GM12892 (cell line): ENCODE data around the gene LTC4S.

Experiments
- DNase-seq: peaks from one replicate; pipeline ENCODE4 v3.0.0; 2011; ENCODE audit not compliant: insufficient read length
- FAIRE-seq: peaks from 2 replicates; lab custom pipeline; 2011; peaks lifted over from hg19 to GRCh38; lab: Jason Lieb, UNC
- POLR2A ChIP-seq: IDR thresholded peaks from 2 replicates; pipeline ENCODE4 v1.6.1; 2011; ENCODE audit warnings: low read depth, low read length, control low read depth
- POLR2AphosphoS5 ChIP-seq: IDR thresholded peaks from 2 replicates; pipeline ENCODE4 v1.6.1; 2011; ENCODE audit warnings: low read depth, low read length, control low read depth
- TAF1 ChIP-seq: IDR thresholded peaks from 2 replicates; pipeline ENCODE4 v1.6.1; 2011; ENCODE audit warnings: low read depth, mild to moderate bottlenecking, control low read depth, low read length, borderline replicate concordance

LTC4S gene

DNA sequence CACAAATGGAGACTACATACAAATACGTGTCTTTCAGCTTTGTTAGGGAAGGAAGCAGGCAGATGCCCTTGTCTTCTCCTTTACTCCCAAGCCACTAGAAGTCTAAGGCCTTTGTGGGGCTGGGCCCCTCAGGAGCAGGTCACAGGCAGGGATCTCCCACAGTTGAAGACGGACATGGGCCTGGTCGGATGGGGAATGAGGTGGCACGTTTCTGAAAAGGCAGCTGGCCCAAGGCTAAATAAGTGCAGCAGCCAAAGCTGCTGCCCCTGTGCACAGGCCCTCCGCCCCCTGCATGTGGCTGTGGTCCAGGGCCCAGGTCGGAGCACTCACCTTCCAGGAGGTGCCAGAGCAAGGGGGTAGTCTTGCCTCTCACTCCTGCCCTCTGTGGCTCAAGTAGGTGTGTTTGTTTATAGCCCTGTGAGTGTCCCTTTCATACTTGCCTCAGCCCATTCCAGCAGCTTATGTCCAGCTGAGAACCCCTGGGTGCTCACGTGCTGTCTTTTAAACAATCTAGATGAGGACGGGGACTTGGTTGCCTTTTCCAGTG lies 28.7 kb downstream of the LTC4S start:
- FAIRE-seq: no peak
- no peak for TF ChIP-seq POLR2AphosphoS5
- TF ChIP-seq TAF1: no peak
- no peak for TF ChIP-seq POLR2A

DNA sequence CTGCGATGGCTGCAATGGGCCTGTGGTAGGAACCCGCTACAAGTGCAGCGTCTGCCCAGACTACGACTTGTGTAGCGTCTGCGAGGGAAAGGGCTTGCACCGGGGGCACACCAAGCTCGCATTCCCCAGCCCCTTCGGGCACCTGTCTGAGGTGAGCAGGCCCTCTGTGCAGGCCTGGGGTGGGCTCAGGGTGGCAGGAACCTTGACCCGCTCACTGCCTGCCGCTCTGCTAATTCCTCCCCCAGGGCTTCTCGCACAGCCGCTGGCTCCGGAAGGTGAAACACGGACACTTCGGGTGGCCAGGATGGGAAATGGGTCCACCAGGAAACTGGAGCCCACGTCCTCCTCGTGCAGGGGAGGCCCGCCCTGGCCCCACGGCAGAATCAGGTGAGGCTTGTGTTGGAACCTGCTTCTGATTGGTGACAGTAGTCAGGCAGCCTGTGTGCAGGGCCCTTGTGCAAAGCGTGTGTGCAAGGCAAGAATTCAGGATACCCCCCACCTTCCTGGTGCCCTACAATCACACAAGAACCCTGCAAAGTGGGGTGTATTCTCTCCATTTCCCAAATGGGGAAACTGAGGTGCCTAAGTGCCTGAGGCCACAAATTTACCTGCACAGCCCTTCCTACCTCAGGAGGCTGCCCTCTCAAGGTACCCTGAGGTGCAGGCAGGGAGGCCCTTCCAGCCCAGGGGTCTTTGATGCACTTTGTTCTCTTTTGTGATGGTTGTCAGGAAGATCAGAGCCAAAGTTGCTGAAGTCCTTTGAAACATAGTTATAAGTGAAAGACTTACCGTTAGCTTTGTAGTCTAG lies 30.4 kb downstream of the LTC4S start:
- TF ChIP-seq POLR2AphosphoS5: peak; percentile 26
- no peak for TF ChIP-seq POLR2A
- no peak for TF ChIP-seq TAF1
- DNase-seq (no peak), FAIRE-seq (no peak)

More for the DNA sequence above, 28.7 kb downstream of the LTC4S start:
- no peak for DNase-seq

DNA sequence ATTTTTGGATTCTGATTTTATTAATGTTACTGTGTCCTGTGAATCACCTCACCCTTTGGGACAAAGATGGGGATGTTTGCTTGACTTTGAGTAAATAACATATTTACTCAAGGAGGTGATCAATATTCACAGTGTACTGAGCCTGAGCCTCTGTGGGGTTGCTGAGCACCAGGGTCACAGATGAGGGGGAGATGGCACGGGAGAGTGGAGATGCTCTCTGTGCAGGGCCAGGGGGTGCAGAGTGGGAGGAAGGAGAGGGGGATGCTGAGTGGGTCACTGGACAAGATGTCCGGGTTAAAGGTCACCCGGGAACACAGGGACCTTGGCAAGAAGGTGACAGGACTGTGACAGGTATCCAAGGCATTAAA lies 30.9 kb downstream of the LTC4S start:
- FAIRE-seq (no peak), DNase-seq (no peak)
- TF ChIP-seq POLR2AphosphoS5 (no peak), POLR2A (peak; percentile 55; the same call in 1 of the 2 replicates)

DNA sequence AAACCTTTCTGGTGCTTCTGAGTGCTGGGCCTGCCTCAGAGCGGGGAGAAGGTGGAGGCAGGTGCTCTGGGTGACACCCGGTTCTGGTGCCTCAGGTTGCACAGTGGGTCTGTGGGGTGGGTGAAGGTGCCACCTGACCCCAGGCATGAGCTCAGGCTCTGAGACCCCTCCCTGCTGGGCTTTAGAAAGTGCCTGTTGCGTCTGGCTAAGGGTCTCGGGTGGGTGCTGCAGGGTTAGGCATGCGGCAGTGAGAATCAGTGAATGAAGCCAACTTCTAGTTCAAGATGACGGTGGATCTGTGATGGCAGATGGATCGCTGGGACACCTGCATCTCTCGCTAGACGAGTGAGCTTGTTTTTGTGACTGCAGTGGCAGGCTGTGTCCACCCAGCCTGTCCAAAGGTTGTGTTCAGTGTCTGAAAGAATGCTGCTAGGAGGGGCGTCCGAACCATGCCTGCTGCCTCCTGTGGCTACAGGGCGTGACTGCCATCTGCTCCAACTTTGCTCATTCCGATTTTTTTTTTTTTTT lies 31.9 kb downstream of the LTC4S start:
- DNase-seq (no peak), FAIRE-seq (no peak)
- TF ChIP-seq POLR2A (no peak), POLR2AphosphoS5 (no peak), TAF1 (no peak)

DNA sequence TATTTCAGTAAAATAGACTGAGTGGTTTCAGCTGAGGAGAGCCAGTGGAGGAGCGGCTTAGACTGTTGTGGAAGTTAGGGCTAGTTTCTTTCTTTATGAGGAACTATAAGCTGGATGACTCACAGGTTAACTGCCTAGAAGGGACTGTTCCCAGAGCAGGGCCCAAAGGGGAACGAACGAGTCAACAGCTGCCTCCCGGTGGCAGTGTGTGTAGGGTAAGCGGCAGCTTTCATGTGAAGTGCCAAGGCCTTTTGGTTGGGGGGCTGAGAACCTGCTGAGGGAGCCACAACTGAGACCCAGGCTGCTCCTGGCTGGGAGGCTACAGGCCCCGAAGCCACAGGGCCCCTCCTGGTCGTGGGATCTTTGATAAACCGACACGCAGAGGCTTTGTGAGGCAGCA lies 33.9 kb downstream of the LTC4S start:
- DNase-seq: no peak
- TF ChIP-seq POLR2AphosphoS5 (no peak), POLR2A (0 out of 2 replicates have a peak, but pooled peaks have one; percentile 27), TAF1 (no peak)
- no peak for FAIRE-seq

DNA sequence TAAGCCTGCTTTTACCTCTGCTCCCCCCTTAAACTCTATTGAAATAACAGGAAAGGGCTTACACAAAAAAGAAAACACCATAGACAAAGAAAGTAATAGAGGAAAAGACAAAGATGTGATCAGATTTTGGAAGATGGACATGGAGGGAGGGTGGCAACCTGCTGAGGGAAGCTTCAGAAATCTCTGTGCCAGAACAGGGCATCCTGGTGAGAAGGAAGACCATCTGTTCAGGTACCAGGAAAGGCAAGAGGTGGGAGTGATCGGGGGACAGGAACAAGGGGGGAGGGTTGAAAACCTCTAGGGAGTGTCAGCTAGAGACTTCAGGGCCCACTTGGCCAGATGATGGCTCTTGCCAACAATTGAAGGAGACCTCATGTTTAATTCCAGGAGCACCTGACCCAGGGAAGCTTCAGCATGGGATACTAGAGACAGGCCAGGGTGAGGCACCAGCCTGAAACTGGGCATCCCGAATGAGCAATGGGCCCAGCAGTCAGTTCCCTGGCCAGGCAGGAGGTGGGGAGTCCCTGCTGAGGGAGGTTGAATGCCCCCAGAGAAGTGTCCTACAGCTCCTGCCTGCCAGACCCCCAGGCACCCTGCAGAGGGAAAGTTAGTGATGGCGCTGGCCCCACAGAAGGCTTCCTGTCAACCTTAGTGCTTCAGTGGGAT lies 35.1 kb downstream of the LTC4S start:
- DNase-seq (no peak), FAIRE-seq (no peak)
- TF ChIP-seq TAF1 (no peak), POLR2AphosphoS5 (peak; percentile 51; the same call in 1 of the 2 replicates)

DNA sequence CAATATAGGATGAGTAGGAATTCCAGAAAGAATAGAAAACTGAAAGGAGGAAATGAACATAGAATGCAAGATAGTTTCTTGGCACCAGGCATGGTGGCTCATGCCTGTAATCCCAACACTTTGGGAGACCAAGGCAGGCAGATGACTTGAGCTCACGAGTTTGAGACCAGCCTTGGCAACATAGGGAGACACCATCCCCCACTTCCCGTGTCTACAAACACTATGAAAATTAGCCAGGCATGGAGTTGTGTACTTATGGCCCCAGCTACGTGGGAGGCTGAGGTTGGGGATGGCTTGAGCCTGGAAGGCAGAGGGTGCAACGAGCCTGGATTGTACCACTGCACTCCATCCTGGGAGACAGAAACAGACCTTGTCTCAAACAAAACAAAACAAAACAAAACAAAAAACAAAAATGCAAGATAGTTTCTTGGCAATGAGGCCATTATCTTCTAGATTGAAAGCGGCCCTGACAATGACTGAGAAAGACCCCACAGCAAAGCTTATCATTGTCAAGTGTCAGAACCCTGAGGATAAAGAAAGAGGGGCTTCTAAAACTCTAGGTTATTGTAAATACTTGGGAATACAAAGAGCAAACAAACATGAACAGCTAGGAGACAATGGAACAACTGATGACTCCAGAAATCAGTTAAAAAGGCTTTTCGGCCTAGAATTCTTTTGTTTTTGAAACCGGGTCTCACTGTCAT lies 36.1 kb downstream of the LTC4S start:
- TF ChIP-seq TAF1 (no peak), POLR2A (no peak), POLR2AphosphoS5 (no peak)

DNA sequence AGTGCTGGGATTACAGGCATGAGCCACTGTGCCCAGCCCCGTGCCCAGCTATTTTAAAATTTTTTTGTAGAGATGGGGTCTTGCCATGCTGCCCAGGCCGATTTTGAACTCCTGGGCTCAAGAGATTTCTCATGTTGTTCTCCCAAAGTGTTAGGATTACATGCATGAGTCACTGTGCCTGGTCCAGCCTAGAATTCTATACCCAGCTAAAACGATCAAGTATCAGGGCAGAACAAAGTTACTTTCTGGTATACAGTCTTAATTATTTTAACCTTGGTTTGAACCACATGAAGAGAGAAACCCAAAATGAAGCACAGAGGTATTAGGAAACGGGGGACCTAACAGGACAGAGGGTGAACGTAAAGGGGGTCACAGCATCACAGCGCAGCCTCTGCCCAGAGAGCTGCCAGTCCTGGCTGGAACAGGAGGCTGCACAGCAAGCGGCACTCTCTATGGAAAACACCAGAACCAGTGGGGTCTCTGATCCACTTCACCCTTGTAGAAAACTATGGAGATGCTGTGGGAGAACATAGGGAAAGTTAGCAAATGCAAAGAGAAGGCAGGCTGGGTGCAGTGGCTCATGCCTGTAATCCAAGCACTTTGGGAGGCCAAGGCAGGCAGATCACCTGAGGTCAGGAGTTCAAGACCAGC lies 37.2 kb downstream of the LTC4S start:
- FAIRE-seq (no peak), DNase-seq (no peak)
- TF ChIP-seq POLR2A (no peak), POLR2AphosphoS5 (no peak; the same call in 1 of the 2 replicates), TAF1 (no peak)

More for the DNA sequence above, 36.1 kb downstream of the LTC4S start:
- FAIRE-seq: no peak
- DNase-seq: no peak

DNA sequence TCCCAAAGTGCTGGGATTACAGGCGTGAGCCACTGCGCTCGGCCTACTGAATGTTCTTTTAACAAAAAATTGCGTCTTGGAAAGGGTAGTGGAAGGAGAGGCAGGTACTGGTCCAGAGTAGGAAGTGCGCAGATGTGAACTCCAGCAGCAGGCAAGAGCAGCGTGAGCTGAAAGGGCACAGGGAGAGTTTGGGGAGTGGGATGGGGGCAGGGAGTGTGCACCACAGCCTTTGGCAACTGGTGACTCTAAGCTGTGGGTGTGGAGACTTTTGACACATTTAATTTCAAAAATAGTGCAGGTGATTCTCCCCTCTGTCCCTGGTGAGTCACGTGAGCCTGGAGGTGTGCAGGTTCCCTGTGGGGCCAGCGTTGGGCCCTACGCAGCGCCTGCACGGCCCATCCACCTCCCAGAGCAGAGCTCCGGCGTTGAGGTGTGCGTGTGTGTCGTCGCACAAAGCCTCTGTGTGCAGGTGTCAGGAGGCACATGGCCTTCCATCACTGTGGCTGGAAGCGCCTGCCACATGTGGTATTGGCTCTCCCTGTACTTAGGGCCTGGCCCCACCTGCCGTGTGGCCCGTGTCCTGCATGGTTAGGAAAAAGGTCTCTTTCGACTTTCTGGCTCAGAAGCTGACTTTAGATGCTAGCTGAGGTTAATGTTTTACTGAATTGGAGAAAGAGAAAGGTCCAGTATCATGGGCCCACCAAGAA lies 38.4 kb downstream of the LTC4S start:
- FAIRE-seq (no peak), DNase-seq (no peak)
- TF ChIP-seq POLR2AphosphoS5 (no peak; the same call in 1 of the 2 replicates), POLR2A (peak; percentile 19; the same call in 1 of the 2 replicates)

DNA sequence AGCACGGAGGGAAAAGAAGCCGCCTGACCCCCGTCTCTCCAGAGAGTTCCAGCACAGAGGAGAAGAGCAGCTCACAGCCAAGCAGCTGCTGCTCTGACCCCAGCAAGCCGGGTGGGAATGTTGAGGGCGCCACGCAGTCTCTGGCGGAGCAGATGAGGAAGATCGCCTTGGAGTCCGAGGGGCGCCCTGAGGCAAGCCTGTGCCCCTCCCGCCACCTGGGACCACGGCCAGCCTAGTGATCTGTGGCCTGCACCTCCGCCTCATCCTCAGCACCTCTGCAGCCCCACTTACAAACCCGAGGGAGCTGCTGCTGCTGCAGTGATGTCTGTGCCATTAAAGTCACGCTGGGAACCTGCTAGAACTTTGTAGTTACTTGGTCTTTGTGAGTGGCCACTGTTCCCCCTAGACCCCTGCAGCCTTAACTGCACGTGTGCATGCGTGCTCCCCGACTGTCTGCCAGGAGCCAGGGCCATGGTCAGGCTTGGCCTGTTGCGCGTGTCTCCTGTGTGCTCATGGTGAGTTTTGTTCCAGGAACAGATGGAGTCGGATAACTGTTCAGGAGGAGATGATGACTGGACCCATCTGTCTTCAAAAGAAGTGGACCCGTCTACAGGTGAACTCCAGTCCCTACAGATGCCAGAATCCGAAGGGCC lies 39.4 kb downstream of the LTC4S start:
- TF ChIP-seq TAF1: no peak
- TF ChIP-seq POLR2AphosphoS5: no peak
- no peak for TF ChIP-seq POLR2A
- FAIRE-seq (no peak), DNase-seq (no peak)
